ENCODE measurements around the gene THSD1.

GRCh38 chr13:52345631-52346251 is 60.2 kb downstream of the THSD1 start:
- TF ChIP-seq POLR2A (IDR thresholded peaks at IDR 0.05) (no peak), EP300 (IDR thresholded peaks at IDR 0.05; ENCODE audit: low read depth) (no peak), POLR2AphosphoS5 (IDR thresholded peaks at IDR 0.05) (no peak)
